ENCODE results near the gene GRHL1. TPM values are rescaled to one million over a fixed set of nuclear protein-coding genes. Genes with fewer than 3 reads are reported as not detected.
"Not testable (repeated sequence)": the region's sequence is repeated elsewhere in the genome, so short reads cannot be mapped to it uniquely, and the experiment has no call there.

The GRHL1 gene
- total and polyA plus RNA-seq, 7 experiments from 2014 or later = 0.19 to 1.3 (median 0.48) TPM; not detected in 1

DNA sequence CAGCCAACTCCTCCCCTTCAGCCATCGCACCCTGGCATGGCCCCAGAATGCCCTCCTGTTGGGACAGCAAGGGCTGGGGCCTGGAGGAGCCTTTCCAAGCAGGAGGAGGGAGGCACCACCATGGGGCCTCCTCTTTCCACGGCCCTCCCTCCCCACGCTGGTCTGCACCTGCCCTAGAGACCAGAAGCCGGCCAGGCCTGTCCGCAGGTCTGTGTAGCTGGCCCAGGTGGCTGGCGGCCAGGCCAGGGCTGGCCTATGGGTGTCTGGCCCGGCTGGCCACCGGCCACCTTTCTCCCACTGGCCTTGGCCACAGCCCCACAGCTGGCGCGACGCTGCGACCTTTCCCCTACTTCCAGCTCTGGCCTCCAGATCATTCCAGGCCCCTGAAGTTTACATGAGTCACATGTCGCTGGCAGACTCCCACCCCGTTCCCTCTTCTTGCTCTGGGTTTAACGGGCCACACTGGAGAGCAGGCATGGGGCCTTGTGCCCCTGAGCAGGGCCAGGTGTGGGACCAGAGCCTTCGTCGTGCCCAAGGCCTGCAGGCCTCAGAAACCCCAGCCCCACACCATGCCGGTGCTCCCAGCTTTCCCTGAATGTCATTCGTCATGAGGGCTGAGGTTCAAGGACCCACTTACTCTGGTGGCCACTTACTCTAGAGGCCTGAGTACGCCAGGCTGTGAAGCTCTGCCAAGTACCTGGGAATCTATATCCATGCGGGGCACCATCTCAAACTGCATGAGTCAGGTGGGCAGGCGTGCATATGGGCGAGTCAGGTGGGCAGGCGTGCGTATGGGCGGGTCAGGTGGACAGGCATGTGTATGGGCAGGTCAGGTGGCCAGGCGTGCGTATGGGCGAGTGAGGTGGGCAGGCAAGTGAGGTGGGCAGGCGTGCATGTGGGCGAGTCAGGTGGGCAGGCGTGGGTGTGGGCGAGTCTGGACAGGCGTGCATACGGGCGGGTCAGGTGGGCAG lies 58.6 kb downstream of the GRHL1 start:
- ChIA-PET CTCF (no interaction called here), POLR2A (no interaction called here)
- no peaks in the 10 kb centered on the region for H3K9me3 Mint-ChIP-seq
- H3K36me3 Mint-ChIP-seq = no peaks in the 10 kb centered on the region
- H3K27me3 Mint-ChIP-seq = peaks cover 5 to 27% (median 11%) of the 10 kb centered on the region in 5 donors
- Histone ChIP-seq H3K4me3 (ENCODE audit: low read length) (no peak overlapping the region), H3K9me3 (ENCODE audit: control insufficient read depth in 2 of 3, low read length in 3 of 3) (no peaks in the 10 kb centered on the region), H3K4me1 (ENCODE audit: control insufficient read depth in 2 of 2, insufficient read depth in 2 of 2, low read length in 2 of 2) (no peaks in the 10 kb centered on the region), H3K27me3 (ENCODE audit: control insufficient read depth in 2 of 2, insufficient read depth in 2 of 2, low read length in 2 of 2) (no peaks in the 10 kb centered on the region), H3K36me3 (ENCODE audit: control insufficient read depth in 2 of 3, insufficient read depth in 3 of 3, low read length in 3 of 3) (no peaks in the 10 kb centered on the region), H3K27ac (ENCODE audit: low read depth, low read length) (no peak overlapping the region)
- ATAC-seq = peak; percentile 6
- intact Hi-C loops (cut with micrococcal nuclease) = no loop called here
- DNase-seq = no peak
- peaks cover 0 to 1% (median 0%) of the 10 kb centered on the region in 7 donors for H3K4me1 Mint-ChIP-seq
- no peak overlapping the region for H3K27ac Mint-ChIP-seq
- H3K4me3 Mint-ChIP-seq = no peak overlapping the region

DNA sequence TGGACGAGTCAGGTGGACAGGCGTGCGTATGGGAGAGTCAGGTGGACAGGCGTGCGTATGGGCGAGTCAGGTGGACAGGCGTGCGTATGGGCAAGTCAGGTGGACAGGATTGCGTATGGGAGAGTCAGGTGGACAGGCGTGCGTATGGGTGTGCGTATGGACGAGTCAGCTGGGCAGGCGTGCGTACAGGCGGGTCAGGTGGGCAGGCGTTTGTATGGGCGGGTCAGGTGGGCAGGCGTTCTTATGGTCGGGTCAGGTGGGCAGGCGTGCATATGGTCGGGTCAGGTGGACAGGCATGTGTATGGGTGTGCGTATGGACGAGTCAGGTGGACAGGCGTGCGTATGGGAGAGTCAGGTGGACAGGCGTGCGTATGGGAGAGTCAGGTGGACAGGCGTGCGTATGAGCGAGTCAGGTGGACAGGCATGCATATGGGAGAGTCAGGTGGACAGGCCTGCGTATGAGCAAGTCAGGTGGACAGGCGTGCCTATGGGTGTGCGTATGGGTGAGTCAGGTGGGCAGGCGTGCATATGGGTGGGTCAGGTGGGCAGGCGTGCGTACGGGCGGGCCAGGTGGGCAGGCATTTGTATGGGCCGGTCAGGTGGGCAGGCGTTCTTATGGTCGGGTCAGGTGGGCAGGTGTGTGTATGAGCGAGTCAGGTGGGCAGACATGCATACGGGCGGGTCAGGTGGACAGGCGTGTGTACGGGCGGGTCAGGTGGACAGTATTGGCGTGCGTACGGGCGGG lies 59.5 kb downstream of the GRHL1 start:
- CTCF ChIA-PET; H3K27me3 ChIP-seq (ENCODE audit: control insufficient read depth in 2 of 2, insufficient read depth in 2 of 2, low read length in 2 of 2); DNase-seq; H3K9me3 Mint-ChIP-seq; H3K27ac ChIP-seq (ENCODE audit: low read depth, low read length); H3K36me3 Mint-ChIP-seq; H3K27ac Mint-ChIP-seq; ATAC-seq; intact Hi-C loops (cut with micrococcal nuclease); H3K9me3 ChIP-seq (ENCODE audit: control insufficient read depth in 2 of 3, low read length in 3 of 3); H3K4me1 ChIP-seq (ENCODE audit: control insufficient read depth in 2 of 2, insufficient read depth in 2 of 2, low read length in 2 of 2); H3K4me1 Mint-ChIP-seq; H3K36me3 ChIP-seq (ENCODE audit: control insufficient read depth in 2 of 3, insufficient read depth in 3 of 3, low read length in 3 of 3); POLR2A ChIA-PET; H3K4me3 ChIP-seq (ENCODE audit: low read length); H3K4me3 Mint-ChIP-seq: not testable (repeated sequence)
- peaks cover 2 to 25% (median 11%) of the 10 kb centered on the region in 5 donors for H3K27me3 Mint-ChIP-seq

DNA sequence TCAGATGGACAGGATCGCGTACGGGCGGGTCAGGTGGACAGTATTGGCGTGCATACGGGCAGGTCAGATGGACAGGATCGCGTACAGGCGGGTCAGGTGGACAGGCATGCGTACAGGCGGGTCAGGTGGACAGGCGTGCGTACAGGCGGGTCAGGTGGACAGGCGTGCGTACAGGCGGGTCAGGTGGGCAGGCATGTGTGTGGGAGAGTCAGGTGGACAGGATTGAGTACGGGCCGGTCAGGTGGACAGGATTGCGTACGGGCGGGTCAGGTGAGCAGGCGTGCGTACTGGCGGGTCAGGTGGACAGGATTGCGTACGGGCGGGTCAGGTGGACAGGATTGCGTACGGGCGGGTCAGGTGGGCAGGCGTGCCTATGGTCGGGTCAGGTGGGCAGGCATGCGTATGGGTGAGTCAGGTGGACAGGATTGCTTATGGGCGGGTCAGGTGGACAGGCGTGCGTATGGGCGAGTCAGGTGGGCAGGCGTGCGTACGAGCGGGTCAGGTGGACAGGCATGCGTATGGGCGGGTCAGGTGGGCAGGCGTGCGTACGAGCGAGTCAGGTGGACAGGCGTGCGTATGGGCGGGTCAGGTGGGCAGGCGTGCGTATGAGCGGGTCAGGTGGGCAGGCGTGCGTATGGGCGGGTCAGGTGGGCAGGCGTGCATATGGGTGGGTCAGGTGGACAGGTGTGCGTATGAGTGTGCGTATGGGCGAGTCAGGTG lies 60.3 kb downstream of the GRHL1 start:
- H3K27ac ChIP-seq (ENCODE audit: low read depth, low read length); intact Hi-C loops (cut with micrococcal nuclease); POLR2A ChIA-PET; ATAC-seq; H3K4me1 Mint-ChIP-seq; H3K4me3 ChIP-seq (ENCODE audit: low read length); H3K4me3 Mint-ChIP-seq; H3K9me3 ChIP-seq (ENCODE audit: control insufficient read depth in 2 of 3, low read length in 3 of 3); H3K36me3 ChIP-seq (ENCODE audit: control insufficient read depth in 2 of 3, insufficient read depth in 3 of 3, low read length in 3 of 3); CTCF ChIA-PET; H3K9me3 Mint-ChIP-seq; DNase-seq; H3K27ac Mint-ChIP-seq; H3K36me3 Mint-ChIP-seq; H3K4me1 ChIP-seq (ENCODE audit: control insufficient read depth in 2 of 2, insufficient read depth in 2 of 2, low read length in 2 of 2); H3K27me3 ChIP-seq (ENCODE audit: control insufficient read depth in 2 of 2, insufficient read depth in 2 of 2, low read length in 2 of 2): not testable (repeated sequence)
- peaks cover 2 to 22% (median 10%) of the 10 kb centered on the region in 5 donors for H3K27me3 Mint-ChIP-seq

DNA sequence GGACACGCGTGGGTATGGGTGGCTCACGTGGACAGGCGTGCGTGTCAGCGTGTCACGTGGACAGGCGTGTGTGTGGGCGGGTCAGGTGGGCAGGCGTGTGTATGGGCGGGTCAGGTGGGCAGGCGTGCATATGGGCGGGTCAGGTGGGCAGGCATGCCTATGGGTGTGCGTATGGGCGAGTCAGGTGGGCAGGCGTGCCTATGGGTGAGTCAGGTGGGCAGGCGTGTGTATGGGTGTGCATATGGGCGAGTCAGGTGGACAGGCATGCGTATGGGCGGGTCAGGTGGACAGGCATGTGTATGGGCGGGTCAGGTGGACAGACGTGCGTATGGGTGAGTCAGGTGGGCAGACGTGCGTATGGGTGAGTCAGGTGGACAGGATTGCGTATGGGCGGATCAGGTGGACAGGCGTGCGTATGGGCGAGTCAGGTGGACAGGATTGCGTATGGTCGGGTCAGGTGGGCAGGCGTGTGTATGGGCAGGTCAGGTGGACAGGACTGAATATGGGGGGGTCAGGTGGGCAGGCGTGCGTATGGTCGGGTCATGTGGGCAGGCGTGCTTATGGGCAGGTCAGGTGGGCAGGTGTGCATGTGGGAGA lies 61.0 kb downstream of the GRHL1 start:
- H3K4me1 Mint-ChIP-seq; H3K9me3 Mint-ChIP-seq; H3K27ac ChIP-seq (ENCODE audit: low read depth, low read length); CTCF ChIA-PET; DNase-seq; H3K4me3 Mint-ChIP-seq; H3K9me3 ChIP-seq (ENCODE audit: control insufficient read depth in 2 of 3, low read length in 3 of 3); H3K27ac Mint-ChIP-seq; H3K36me3 Mint-ChIP-seq; H3K36me3 ChIP-seq (ENCODE audit: control insufficient read depth in 2 of 3, insufficient read depth in 3 of 3, low read length in 3 of 3); H3K4me1 ChIP-seq (ENCODE audit: control insufficient read depth in 2 of 2, insufficient read depth in 2 of 2, low read length in 2 of 2); intact Hi-C loops (cut with micrococcal nuclease); H3K4me3 ChIP-seq (ENCODE audit: low read length); POLR2A ChIA-PET; H3K27me3 ChIP-seq (ENCODE audit: control insufficient read depth in 2 of 2, insufficient read depth in 2 of 2, low read length in 2 of 2): not testable (repeated sequence)
- H3K27me3 Mint-ChIP-seq = peaks cover 3 to 16% (median 4%) of the 10 kb centered on the region in 5 donors
- peak; percentile 22 for ATAC-seq

DNA sequence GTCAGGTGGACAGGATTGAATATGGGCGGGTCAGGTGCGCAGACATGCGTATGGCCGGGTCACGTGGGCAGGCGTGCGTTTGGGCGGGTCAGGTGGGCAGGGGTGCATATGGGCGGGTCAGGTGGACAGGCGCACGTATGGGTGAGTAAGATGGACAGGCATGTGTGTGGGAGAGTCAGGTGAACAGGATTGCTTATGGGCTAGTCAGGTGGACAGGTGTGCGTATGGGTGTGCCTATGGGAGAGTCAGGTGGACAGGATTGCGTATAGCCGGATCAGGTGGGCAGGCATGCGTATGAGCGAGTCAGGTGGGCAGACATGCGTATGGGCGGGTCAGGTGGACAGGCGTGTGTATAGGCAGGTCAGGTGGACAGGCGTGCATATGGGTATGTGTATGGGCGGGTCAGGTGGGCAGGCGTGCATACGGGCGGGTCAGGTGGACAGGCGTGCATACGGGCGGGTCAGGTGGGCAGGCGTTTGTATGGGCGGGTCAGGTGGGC lies 61.5 kb downstream of the GRHL1 start:
- peaks cover 0 to 13% (median 6%) of the 10 kb centered on the region in 5 donors for H3K27me3 Mint-ChIP-seq
- ATAC-seq = no peak
- Histone ChIP-seq H3K27ac (ENCODE audit: low read depth, low read length) (no peak overlapping the region), H3K36me3 (ENCODE audit: control insufficient read depth in 2 of 3, insufficient read depth in 3 of 3, low read length in 3 of 3) (no peaks in the 10 kb centered on the region), H3K4me3 (ENCODE audit: low read length) (no peak overlapping the region), H3K4me1 (ENCODE audit: control insufficient read depth in 2 of 2, insufficient read depth in 2 of 2, low read length in 2 of 2) (no peaks in the 10 kb centered on the region), H3K9me3 (ENCODE audit: control insufficient read depth in 2 of 3, low read length in 3 of 3) (peaks cover 0 to 9% (median 0%) of the 10 kb centered on the region in 3 experiments), H3K27me3 (ENCODE audit: control insufficient read depth in 2 of 2, insufficient read depth in 2 of 2, low read length in 2 of 2) (no peaks in the 10 kb centered on the region)
- intact Hi-C loops (cut with micrococcal nuclease) = no loop called here
- no peak for DNase-seq
- no peak overlapping the region for H3K4me3 Mint-ChIP-seq
- peaks cover 0 to 1% (median 0%) of the 10 kb centered on the region in 7 donors for H3K4me1 Mint-ChIP-seq
- H3K9me3 Mint-ChIP-seq = peaks cover 0 to 13% (median 6%) of the 10 kb centered on the region in 11 donors
- no peak overlapping the region for H3K27ac Mint-ChIP-seq
- peaks cover 0 to 3% (median 0%) of the 10 kb centered on the region in 5 donors for H3K36me3 Mint-ChIP-seq
- ChIA-PET CTCF (no interaction called here), POLR2A (no interaction called here)

DNA sequence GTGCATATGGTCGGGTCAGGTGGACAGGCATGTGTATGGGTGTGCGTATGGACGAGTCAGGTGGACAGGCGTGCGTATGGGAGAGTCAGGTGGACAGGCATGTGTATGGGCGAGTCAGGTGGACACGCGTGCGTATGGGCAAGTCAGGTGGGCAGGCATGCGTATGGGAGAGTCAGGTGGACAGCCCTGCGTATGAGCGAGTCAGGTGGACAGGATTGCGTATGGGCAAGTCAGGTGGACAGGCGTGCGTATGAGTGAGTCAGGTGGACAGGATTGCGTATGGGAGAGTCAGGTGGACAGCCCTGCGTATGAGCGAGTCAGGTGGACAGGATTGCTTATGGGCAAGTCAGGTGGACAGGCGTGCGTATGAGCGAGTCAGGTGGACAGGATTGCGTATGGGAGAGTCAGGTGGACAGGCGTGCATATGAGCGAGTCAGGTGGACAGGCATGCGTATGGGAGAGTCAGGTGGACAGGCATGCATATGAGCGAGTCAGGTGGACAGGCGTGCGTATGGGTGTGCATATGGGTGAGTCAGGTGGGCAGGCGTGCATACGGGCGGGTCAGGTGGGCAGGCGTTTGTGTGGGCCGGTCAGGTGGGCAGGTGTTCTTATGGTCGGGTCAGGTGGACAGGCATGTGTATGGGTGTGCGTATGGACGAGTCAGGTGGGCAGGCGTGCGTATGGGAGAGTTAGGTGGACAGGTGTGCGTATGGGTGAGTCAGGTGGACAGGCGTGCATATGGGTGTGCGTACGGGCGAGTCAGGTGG lies 62.3 kb downstream of the GRHL1 start:
- H3K36me3 Mint-ChIP-seq; H3K9me3 ChIP-seq (ENCODE audit: control insufficient read depth in 2 of 3, low read length in 3 of 3); H3K27me3 ChIP-seq (ENCODE audit: control insufficient read depth in 2 of 2, insufficient read depth in 2 of 2, low read length in 2 of 2); H3K4me3 ChIP-seq (ENCODE audit: low read length); H3K27ac Mint-ChIP-seq; H3K4me1 ChIP-seq (ENCODE audit: control insufficient read depth in 2 of 2, insufficient read depth in 2 of 2, low read length in 2 of 2); DNase-seq; H3K4me3 Mint-ChIP-seq; intact Hi-C loops (cut with micrococcal nuclease); H3K4me1 Mint-ChIP-seq; CTCF ChIA-PET; POLR2A ChIA-PET; ATAC-seq; H3K27ac ChIP-seq (ENCODE audit: low read depth, low read length); H3K36me3 ChIP-seq (ENCODE audit: control insufficient read depth in 2 of 3, insufficient read depth in 3 of 3, low read length in 3 of 3): not testable (repeated sequence)
- Mint-ChIP-seq H3K27me3 (peaks cover 0 to 12% (median 6%) of the 10 kb centered on the region in 5 donors), H3K9me3 (peaks cover 0 to 16% (median 6%) of the 10 kb centered on the region in 11 donors)

All from naive thymus-derived CD4-positive, alpha-beta T cell (primary cell).